Esophagus (tissue), 2 donors: ENCODE data around the gene PHACTR3. TPM values are rescaled to one million over a fixed set of nuclear protein-coding genes. Genes with fewer than 3 reads are reported as not detected.

ENCODE experiments used
- H3K27ac ChIP-seq, 2 donors: one replicate each; pipeline ENCODE4 v1.5.1; 2013; ENCODE audit warnings: low read depth in 2 of 2, mild to moderate bottlenecking in 2 of 2, inconsistent platforms in 1 of 2, low read length in 1 of 2, moderate library complexity in 1 of 2
- H3K27me3 ChIP-seq, 2 donors: one replicate each; pipeline ENCODE4 v1.6.1; 2013; ENCODE audit warnings: low read length in 2 of 2, control low read depth in 1 of 2, mild to moderate bottlenecking in 1 of 2; ENCODE audit not compliant: insufficient read depth in 2 of 2, control insufficient read depth in 1 of 2
- H3K36me3 ChIP-seq, 2 donors: one replicate each; pipeline ENCODE4 v1.6.1; 2013; ENCODE audit warnings: low read length in 1 of 2; ENCODE audit not compliant: control insufficient read depth in 2 of 2, insufficient read depth in 2 of 2
- H3K4me1 ChIP-seq, 2 donors: one replicate each; pipeline ENCODE4 v1.6.1; 2013; ENCODE audit warnings: low read length in 1 of 2; ENCODE audit not compliant: control insufficient read depth in 2 of 2, insufficient read depth in 2 of 2
- H3K4me3 ChIP-seq, 2 donors: one replicate each; pipeline ENCODE4 v1.5.1; 2013; ENCODE audit warnings: low read length in 2 of 2, mild to moderate bottlenecking in 2 of 2, low read depth in 1 of 2, moderate library complexity in 1 of 2
- H3K9me3 ChIP-seq, 2 donors: one replicate each; pipeline ENCODE4 v1.6.1; 2013; ENCODE audit warnings: mild to moderate bottlenecking in 2 of 2, low read depth in 1 of 2, low read length in 1 of 2, moderate library complexity in 1 of 2; ENCODE audit not compliant: control insufficient read depth in 2 of 2, insufficient read depth in 1 of 2
- WGBS, 2 donors: extraction: QIAGEN DNeasy Blood & Tissue Kit; methylation state at CpG; one replicate each; pipeline ENCODE4 v1.1.7; 2013; 5-methylcytosine and 5-hydroxymethylcytosine counted together
- polyA plus RNA-seq, 2 donors: library from polyadenylated mRNA; stranded (reverse); fragments of 200-250 nt; gene quantifications; one replicate each; pipeline ENCODE4 v1.2.3, GENCODE V29; 2013
- donor health status: healthy with polysubstance abuse.
- donor health status: Bipolar disorder and iron deficiency.

The PHACTR3 gene
- polyA plus RNA-seq, 2 donors, result 0.27 to 0.83 TPM

DNA sequence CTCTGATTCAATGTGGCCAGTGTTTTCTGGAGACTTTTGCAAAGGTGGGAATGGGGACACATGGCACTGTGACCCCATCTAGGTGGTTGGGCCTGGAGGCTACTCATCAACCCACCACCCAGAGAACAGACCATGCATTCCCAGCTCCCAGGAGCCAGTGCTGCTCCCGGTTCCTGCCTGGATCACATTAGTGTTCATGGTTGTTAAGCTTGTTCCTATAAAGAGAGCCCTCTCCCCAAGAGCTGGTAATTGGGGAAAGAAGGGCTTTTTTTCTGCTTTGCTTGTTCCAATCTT lies 102.0 kb downstream of the PHACTR3 start:
- H3K4me3 ChIP-seq, result no peak overlapping the region
- H3K27me3 ChIP-seq, result no peaks in the 10 kb centered on the region
- H3K36me3 ChIP-seq, result no peaks in the 10 kb centered on the region
- H3K4me1 ChIP-seq, result no peaks in the 10 kb centered on the region
- no peak overlapping the region for H3K27ac ChIP-seq
- 41 to 70% methylated on average over 1 of the region's 1 CpG for WGBS, 2 donors
- no peaks in the 10 kb centered on the region for H3K9me3 ChIP-seq

DNA sequence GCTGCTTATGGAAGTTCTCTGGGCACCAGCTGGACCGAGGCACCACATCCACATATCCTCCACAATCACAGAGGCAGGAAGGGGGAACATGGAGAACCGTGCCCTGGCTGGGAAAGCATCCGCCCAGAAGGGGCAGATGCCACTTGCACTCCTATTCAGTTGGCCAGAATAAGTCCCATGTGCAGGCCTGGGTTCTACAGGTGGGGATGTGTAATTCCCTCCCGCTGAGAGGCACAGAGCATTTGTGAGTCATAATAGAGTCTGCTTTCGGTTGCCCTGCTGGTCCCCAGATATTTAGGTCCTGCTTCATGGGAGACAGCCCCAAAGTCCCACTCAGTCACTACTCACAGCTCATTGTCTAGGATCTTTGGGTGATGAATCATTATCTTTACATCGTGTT lies 104.0 kb downstream of the PHACTR3 start:
- H3K27me3 ChIP-seq, result no peaks in the 10 kb centered on the region

DNA sequence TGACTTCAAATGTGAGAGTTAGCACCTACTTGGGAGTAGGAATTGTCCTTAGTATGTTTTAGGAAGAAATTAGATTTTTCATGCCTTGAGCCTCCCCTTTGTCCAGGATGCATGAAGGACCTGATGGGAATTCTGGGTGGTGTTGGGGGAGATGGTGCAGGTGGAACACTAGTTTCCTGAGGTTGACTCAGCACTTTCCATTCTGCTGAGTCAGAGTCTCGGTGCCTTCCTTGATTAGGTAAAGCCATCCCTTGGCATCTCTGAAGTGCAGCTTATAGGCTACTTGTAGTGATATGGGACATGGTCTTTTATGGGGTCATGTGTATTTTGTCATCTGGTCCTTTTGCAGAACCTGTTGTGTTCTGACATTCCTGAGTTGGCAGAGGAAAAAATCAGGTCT lies 105.3 kb downstream of the PHACTR3 start:
- H3K4me3 ChIP-seq, result no peak overlapping the region
- H3K27me3 ChIP-seq, result no peaks in the 10 kb centered on the region
- no peak overlapping the region for H3K27ac ChIP-seq
- no peaks in the 10 kb centered on the region for H3K9me3 ChIP-seq
- no peaks in the 10 kb centered on the region for H3K4me1 ChIP-seq
- WGBS, 2 donors, result 55 to 68% methylated on average over 1 of the region's 1 CpG
- no peaks in the 10 kb centered on the region for H3K36me3 ChIP-seq

More for the DNA sequence above, 104.0 kb downstream of the PHACTR3 start:
- Histone ChIP-seq H3K36me3 (no peaks in the 10 kb centered on the region), H3K4me1 (no peaks in the 10 kb centered on the region), H3K4me3 (no peak overlapping the region), H3K9me3 (no peaks in the 10 kb centered on the region), H3K27ac (no peak overlapping the region)
- WGBS, 2 donors, result 83 to 84% methylated on average over 6 of the region's 6 CpGs

DNA sequence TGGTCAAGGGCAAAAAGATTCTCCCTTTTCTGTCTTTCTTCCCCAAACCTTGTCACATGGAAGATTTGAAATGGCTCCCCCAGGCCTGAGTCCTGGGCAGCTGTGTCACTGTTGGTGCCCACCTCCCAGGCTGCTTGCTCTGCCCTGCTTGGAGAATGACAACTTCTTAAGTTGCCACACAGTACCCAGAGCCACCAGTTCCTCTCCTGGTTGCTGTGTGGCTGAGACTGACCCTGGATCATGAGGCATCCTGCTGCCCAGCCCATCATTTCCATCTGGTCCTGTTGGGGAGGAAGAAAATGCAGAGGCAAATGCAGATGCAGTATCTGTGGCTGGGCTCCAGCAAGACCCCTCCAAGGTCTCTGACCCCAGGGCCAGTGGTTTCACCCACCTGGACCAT lies 113.7 kb downstream of the PHACTR3 start:
- Histone ChIP-seq H3K4me1 (no peaks in the 10 kb centered on the region), H3K9me3 (no peaks in the 10 kb centered on the region), H3K27ac (no peak overlapping the region), H3K27me3 (no peaks in the 10 kb centered on the region), H3K36me3 (no peaks in the 10 kb centered on the region), H3K4me3 (no peak overlapping the region)

DNA sequence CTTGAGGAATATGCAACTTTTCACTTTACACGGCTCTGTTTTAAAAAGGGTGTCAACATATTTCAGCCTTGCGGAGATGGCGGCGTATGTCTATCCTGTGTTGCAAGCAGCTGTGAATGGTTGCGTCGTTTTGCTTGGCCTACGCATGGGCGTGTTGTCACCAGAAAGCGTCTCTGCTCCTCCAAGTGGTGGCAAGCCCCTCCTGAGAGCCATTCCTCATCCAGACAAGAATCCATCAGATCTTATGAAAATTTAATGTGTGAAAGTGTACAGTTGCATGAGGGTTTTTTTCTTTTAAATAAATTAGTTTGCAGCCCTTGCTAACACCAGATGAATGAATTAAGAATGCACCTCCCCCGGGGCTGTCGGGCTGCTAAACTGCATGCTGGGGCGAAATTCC lies 114.4 kb downstream of the PHACTR3 start:
- WGBS, 2 donors, result 84 to 86% methylated on average over 12 of the region's 12 CpGs
- no peaks in the 10 kb centered on the region for H3K27me3 ChIP-seq

DNA sequence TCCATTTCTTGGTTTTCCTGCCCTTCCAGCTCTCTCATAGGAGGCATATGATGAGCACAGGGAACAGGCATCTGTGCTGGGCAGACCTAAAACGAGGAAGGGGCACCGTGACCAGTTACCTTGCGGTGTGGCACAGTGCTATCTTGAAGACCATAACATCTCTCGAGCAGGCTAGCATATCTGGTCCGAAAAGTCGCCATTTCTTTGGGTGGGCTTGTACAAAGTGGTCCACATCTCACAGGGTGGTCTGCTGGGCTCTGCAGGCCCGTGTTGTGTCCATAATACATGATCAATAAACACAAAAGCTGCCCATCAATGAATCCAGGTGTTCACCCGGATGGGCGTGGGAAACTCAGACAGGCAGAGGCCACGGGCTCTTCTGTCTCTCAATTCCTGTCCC lies 115.7 kb downstream of the PHACTR3 start:
- Histone ChIP-seq H3K4me3 (no peak overlapping the region), H3K9me3 (no peaks in the 10 kb centered on the region), H3K27ac (no peak overlapping the region), H3K4me1 (no peaks in the 10 kb centered on the region), H3K36me3 (no peaks in the 10 kb centered on the region), H3K27me3 (no peaks in the 10 kb centered on the region)
- WGBS, 2 donors, result 84 to 85% methylated on average over 10 of the region's 10 CpGs

More for the DNA sequence above, 114.4 kb downstream of the PHACTR3 start:
- H3K9me3 ChIP-seq, result no peaks in the 10 kb centered on the region
- H3K27ac ChIP-seq, result no peak overlapping the region
- H3K36me3 ChIP-seq, result no peaks in the 10 kb centered on the region
- no peak overlapping the region for H3K4me3 ChIP-seq
- H3K4me1 ChIP-seq, result no peaks in the 10 kb centered on the region

DNA sequence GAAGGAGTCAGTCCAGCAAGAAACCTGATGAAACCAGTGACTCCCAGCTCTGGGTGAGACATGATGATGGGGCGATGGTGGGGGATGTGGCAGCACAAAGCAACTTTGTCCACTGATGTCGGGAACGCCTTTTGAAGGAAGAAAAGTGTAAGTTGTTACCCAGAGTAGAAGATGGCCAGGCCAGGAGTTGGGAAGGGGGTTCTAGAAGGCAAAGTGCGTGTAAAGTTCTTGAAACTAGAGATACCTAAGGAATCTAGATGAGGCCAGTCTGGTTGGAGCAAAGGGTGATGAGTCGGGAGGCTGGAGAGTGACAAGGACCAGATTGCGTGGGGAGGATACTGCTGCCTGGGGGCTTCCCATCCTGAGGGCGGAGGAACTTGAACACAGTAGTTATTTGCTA lies 117.0 kb downstream of the PHACTR3 start:
- Histone ChIP-seq H3K27ac (no peak overlapping the region), H3K4me3 (no peak overlapping the region), H3K27me3 (no peaks in the 10 kb centered on the region), H3K4me1 (no peaks in the 10 kb centered on the region), H3K9me3 (no peaks in the 10 kb centered on the region), H3K36me3 (no peaks in the 10 kb centered on the region)
- 88 to 90% methylated on average over 7 of the region's 7 CpGs for WGBS, 2 donors

DNA sequence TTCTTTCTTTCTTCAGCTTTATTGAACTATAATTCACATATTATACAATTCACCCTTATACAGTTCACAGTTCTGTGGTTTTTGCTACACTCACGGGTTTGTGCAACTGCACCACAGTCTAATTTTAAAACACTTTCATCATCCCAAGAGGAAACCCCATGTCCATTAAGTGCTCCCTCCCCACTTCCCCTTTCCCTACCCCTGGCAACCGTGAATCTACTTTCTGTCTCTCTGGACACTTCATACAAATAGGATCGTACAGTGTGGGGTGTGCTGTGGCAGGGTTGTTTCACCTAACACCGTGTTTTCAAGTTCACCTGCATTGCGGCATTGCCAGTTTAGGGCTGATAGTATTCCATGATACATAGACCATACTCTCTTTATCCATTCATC lies 118.8 kb downstream of the PHACTR3 start:
- 69 to 71% methylated on average over 5 of the region's 5 CpGs for WGBS, 2 donors
- Histone ChIP-seq H3K27me3 (no peaks in the 10 kb centered on the region), H3K27ac (no peak overlapping the region), H3K4me1 (no peaks in the 10 kb centered on the region), H3K36me3 (no peaks in the 10 kb centered on the region), H3K4me3 (no peak overlapping the region), H3K9me3 (no peaks in the 10 kb centered on the region)

DNA sequence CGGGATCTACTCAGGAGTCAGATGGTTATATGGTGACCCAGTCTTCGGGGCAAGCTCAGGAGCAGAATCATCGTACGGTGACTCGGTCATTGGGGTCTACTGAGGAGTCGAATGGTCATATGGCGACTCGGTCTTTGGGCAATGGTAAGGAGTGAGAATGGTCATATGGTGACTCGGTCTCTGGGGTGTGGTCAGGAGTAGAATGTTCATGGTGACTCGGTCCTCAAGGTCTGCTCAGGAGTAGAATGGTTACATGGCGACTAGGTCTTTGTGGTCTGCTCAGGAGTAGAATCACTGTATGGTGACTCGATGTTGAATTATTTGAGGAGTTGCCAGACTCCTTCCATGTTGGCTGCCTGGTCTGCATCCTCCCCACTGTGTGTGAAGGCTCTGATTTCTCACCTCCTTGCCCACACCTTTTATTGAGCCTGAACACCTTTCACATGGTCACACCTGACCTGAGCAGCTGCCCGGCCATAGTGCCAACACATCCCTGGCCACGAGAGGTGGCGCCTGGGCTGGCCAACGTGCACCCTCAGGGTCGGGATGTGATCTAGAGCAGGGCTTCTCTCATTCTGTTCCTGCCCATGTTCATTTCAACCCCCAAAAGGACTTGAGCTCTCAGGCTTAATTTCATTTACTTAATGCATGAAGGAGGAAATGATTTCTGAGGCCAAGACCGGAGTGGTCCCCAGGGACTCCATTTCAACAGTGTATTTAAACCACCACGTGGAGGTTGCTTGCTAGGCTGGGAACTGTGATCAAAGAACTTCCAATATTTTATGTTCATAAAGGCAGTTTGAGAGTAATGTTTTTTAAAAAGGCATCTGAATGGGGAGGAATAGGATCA lies 119.5 kb downstream of the PHACTR3 start:
- H3K9me3 ChIP-seq, result no peaks in the 10 kb centered on the region
- H3K36me3 ChIP-seq, result no peaks in the 10 kb centered on the region
- no peaks in the 10 kb centered on the region for H3K4me1 ChIP-seq
- H3K27me3 ChIP-seq, result no peaks in the 10 kb centered on the region
- WGBS, 2 donors, result 83 to 84% methylated on average over 19 of the region's 19 CpGs
- H3K4me3 ChIP-seq, result no peak overlapping the region
- H3K27ac ChIP-seq, result no peak overlapping the region
